Natural killer cell (primary cell): ENCODE results near the gene PGF. TPM values are rescaled to one million over a fixed set of nuclear protein-coding genes. Genes with fewer than 3 reads are reported as not detected.

Experiments used
- ATAC-seq, 3 donors: fragments of 150-1000 bp in 2 of 3; fragments of 200-7000 bp in 1 of 3; cut with Tn5 transposase; 1 replicate in 1 of 3; 2 replicates in 2 of 3; pipeline ENCODE4 v1.10.0; 2021; ENCODE audit warnings: mild to moderate bottlenecking in 2 of 3, moderate library complexity in 2 of 3
- DNase-seq, 2 donors: peaks; one replicate each; pipeline versions ENCODE4 v3.0.0 to v3.0.0-alpha.2; 2013 to 2021; ENCODE audit warnings: mixed read lengths in 1 of 2
- H3K27ac ChIP-seq: one replicate; pipeline ENCODE4 v1.5.1; 2013; ENCODE audit warnings: mild to moderate bottlenecking, low read length
- H3K27me3 ChIP-seq: one replicate; pipeline ENCODE4 v1.6.1; 2013; ENCODE audit warnings: low read length; ENCODE audit not compliant: control insufficient read depth, insufficient read depth
- H3K36me3 ChIP-seq: one replicate; pipeline ENCODE4 v1.6.1; 2013; ENCODE audit warnings: low read length; ENCODE audit not compliant: control insufficient read depth, insufficient read depth
- H3K4me1 ChIP-seq: one replicate; pipeline ENCODE4 v1.6.1; 2013; ENCODE audit warnings: low read length; ENCODE audit not compliant: control insufficient read depth, insufficient read depth
- H3K4me3 ChIP-seq: one replicate; pipeline ENCODE4 v1.5.1; 2013; ENCODE audit warnings: low read length
- H3K9me3 ChIP-seq: one replicate; pipeline ENCODE4 v1.6.1; 2013; ENCODE audit warnings: low read length; ENCODE audit not compliant: control insufficient read depth, insufficient read depth
- H3K27ac Mint-ChIP-seq, 2 donors: one replicate each; pipeline ENCODE4 v1.8.0; 2022; ENCODE audit warnings: mild to moderate bottlenecking in 2 of 2, mixed read lengths in 2 of 2, moderate library complexity in 1 of 2
- H3K27me3 Mint-ChIP-seq, 2 donors: one replicate each; pipeline ENCODE4 v1.8.0; 2022; ENCODE audit warnings: low read depth in 2 of 2, mixed read lengths in 2 of 2
- H3K36me3 Mint-ChIP-seq: one replicate; pipeline ENCODE4 v1.8.0; 2022; ENCODE audit warnings: mixed read lengths
- H3K4me1 Mint-ChIP-seq, 2 donors: one replicate each; pipeline ENCODE4 v1.8.0; 2022; ENCODE audit warnings: mixed read lengths in 2 of 2
- H3K4me3 Mint-ChIP-seq: one replicate; pipeline ENCODE4 v1.8.0; 2022; ENCODE audit warnings: mild to moderate bottlenecking, moderate library complexity, mixed read lengths
- H3K9me3 Mint-ChIP-seq, 2 donors: one replicate each; pipeline ENCODE4 v1.8.0; 2022; ENCODE audit warnings: mixed read lengths in 2 of 2
- WGBS: methylation state at CpG from one replicate; pipeline ENCODE4 v1.1.7; 2013; ENCODE audit warnings: missing lambda C conversion rate; ENCODE audit not compliant: insufficient coverage; 5-methylcytosine and 5-hydroxymethylcytosine counted together
- intact Hi-C: fragments of 100-400 bp; cut with micrococcal nuclease; formaldehyde crosslinking; loops from one replicate; pipeline ENCODE4 v1.14.2; 2022
- total RNA-seq, 4 donors: library from RNA; stranded (reverse); fragments of 120-200 nt in 1 of 4; gene quantifications; one replicate each; pipeline versions ENCODE4 v1.2.3 to v1.2.4, GENCODE V29; 2013 to 2022
- TF ChIP-seq, protein P1 (sequence below): fragments of 200-600 bp; IDR thresholded peaks from one replicate; pipeline ENCODE4 v1.8.0; 2022; ENCODE audit warnings: antibody characterized with exemption

The PGF gene
- total RNA-seq, 3 donors from 2014 or later (not counting 1 experiment from before 2014, with no cell fraction given), result 0.33 to 0.34 TPM; not detected in 1

GRCh38 chr14:74915826-74916225 is 39.6 kb downstream of the PGF start:
- no peaks in the 10 kb centered on the region for H3K9me3 ChIP-seq
- Mint-ChIP-seq H3K27ac (no peak overlapping the region), H3K36me3 (no peaks in the 10 kb centered on the region), H3K4me1 (no peaks in the 10 kb centered on the region), H3K4me3 (no peak overlapping the region), H3K9me3 (no peaks in the 10 kb centered on the region), H3K27me3 (no peaks in the 10 kb centered on the region)
- TF ChIP-seq, protein P1, sequence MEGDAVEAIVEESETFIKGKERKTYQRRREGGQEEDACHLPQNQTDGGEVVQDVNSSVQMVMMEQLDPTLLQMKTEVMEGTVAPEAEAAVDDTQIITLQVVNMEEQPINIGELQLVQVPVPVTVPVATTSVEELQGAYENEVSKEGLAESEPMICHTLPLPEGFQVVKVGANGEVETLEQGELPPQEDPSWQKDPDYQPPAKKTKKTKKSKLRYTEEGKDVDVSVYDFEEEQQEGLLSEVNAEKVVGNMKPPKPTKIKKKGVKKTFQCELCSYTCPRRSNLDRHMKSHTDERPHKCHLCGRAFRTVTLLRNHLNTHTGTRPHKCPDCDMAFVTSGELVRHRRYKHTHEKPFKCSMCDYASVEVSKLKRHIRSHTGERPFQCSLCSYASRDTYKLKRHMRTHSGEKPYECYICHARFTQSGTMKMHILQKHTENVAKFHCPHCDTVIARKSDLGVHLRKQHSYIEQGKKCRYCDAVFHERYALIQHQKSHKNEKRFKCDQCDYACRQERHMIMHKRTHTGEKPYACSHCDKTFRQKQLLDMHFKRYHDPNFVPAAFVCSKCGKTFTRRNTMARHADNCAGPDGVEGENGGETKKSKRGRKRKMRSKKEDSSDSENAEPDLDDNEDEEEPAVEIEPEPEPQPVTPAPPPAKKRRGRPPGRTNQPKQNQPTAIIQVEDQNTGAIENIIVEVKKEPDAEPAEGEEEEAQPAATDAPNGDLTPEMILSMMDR, result no peak
- DNase-seq (no peak), ATAC-seq (no peak)
- H3K4me1 ChIP-seq, result no peaks in the 10 kb centered on the region
- H3K27ac ChIP-seq, result no peak overlapping the region
- intact Hi-C loops, result no loop called here
- H3K4me3 ChIP-seq, result no peak overlapping the region
- 67% methylated on average over 7 of the region's 7 CpGs for WGBS
- H3K36me3 ChIP-seq, result no peaks in the 10 kb centered on the region
- no peaks in the 10 kb centered on the region for H3K27me3 ChIP-seq

DNA sequence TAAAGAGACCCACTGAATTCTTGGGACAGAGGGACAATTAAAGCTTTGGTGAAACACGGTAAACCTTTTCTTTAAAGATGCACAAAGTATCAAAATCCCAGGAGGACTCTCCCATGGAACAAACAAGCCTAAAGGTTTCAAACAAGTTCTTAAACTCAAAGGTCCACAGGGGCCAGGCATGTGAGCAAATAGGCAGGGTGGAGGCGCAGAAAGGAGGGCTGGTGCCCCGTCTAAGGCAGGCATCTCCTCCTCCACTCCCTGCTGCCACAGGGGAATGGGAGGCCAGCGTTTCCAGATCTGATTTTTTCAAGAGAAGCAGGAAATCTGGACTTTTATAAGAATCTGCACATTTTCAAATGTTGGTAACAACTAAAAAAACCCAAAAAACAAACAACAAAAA is 40.0 kb downstream of the PGF start:
- H3K36me3 Mint-ChIP-seq, result no peaks in the 10 kb centered on the region
- Histone ChIP-seq H3K4me3 (no peak overlapping the region), H3K27ac (no peak overlapping the region), H3K9me3 (no peaks in the 10 kb centered on the region), H3K36me3 (no peaks in the 10 kb centered on the region), H3K27me3 (no peaks in the 10 kb centered on the region), H3K4me1 (no peaks in the 10 kb centered on the region)
- no peak overlapping the region for H3K27ac Mint-ChIP-seq
- TF ChIP-seq, protein P1, result no peak
- DNase-seq, result no peak
- H3K4me1 Mint-ChIP-seq, result no peaks in the 10 kb centered on the region
- WGBS, result 94% methylated on average over 4 of the region's 4 CpGs
- ATAC-seq, result no peak
- no peaks in the 10 kb centered on the region for H3K27me3 Mint-ChIP-seq
- no peaks in the 10 kb centered on the region for H3K9me3 Mint-ChIP-seq
- H3K4me3 Mint-ChIP-seq, result no peak overlapping the region
- intact Hi-C loops, result no loop called here

DNA sequence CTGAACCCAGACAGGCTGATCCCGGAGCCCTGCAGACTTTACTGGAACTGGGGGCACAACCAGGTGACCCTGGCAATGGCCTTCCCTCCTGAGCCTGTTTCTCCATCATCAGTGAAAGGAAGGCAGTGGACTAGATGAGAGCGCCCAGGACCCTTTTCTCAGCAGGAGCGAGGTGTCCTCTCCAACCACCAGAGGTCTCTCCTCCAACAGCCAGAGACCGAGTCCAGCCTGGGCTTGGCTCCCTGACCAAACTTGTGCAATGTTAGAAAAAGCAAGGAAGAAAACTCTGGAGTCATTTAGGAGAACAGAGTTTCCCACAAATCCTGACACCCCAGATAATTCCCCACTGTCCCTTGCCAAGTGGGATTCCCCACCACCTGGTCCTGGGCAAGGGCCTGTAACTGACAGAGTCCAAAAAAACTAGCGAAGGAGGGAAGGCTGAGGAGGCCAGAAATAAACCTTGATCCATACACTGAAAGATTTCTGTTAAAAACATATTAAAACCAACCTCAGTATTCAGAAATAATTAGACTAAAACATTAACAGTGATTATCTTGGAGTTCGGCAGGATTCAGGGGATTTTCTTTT is 41.3 kb downstream of the PGF start:
- H3K27ac ChIP-seq, result no peak overlapping the region
- DNase-seq, result peak in 1 of 2 donors; percentile 37

More for the DNA sequence above, 41.3 kb downstream of the PGF start:
- no peak overlapping the region for H3K27ac Mint-ChIP-seq
- H3K9me3 ChIP-seq, result no peaks in the 10 kb centered on the region
- 77% methylated on average over 5 of the region's 6 CpGs for WGBS
- no peaks in the 10 kb centered on the region for H3K4me1 Mint-ChIP-seq
- no peak overlapping the region for H3K4me3 ChIP-seq
- ATAC-seq, result no peak
- H3K36me3 ChIP-seq, result no peaks in the 10 kb centered on the region
- no peaks in the 10 kb centered on the region for H3K9me3 Mint-ChIP-seq
- H3K4me3 Mint-ChIP-seq, result no peak overlapping the region
- H3K36me3 Mint-ChIP-seq, result no peaks in the 10 kb centered on the region
- H3K27me3 ChIP-seq, result no peaks in the 10 kb centered on the region
- intact Hi-C loops, result loop anchor here (1.0 kb wide), 1 partner anchor 174 kb away; no protein-coding TSS in a partner anchor
- TF ChIP-seq, protein P1, result no peak
- H3K4me1 ChIP-seq, result no peaks in the 10 kb centered on the region
- H3K27me3 Mint-ChIP-seq, result no peaks in the 10 kb centered on the region
